HepG2 (cell line): ENCODE measurements around the gene FAM20A. TPM values are rescaled to one million over a fixed set of nuclear protein-coding genes. Genes with fewer than 3 reads are reported as not detected.

Experiments
- AFF4 ChIP-seq: sonication (generic); formaldehyde crosslinking; IDR thresholded peaks from 2 replicates; pipeline ENCODE4 v1.4.0; 2020; ENCODE audit warnings: missing genetic modification reagents
- EHMT2 ChIP-seq: fragments of 200-600 bp; sonication (generic); IDR thresholded peaks from 2 replicates; pipeline ENCODE4 v1.7.0; 2017; ENCODE audit warnings: antibody characterized with exemption, low read depth, low read length, borderline replicate concordance
- JDP2 ChIP-seq: sonication (generic); formaldehyde crosslinking; IDR thresholded peaks from 2 replicates; pipeline ENCODE4 v1.8.1; 2022; ENCODE audit warnings: missing genetic modification reagents, borderline replicate concordance
- PCBP2 ChIP-seq: fragments of 200-400 bp; formaldehyde crosslinking; optimal IDR thresholded peaks from 2 replicates; pipeline ENCODE3; 2018; ENCODE audit warnings: low read length, low read depth; ENCODE audit not compliant: poor library complexity, severe bottlenecking
- RARA ChIP-seq: IDR thresholded peaks from 2 replicates; pipeline ENCODE4 v1.6.1; 2016; ENCODE audit warnings: missing genetic modification reagents, missing compliant biosample characterization
- SOX13 ChIP-seq, 3 experiments: fragments of 450-650 bp in 1 of 3; sonication (generic) in 1 of 3; formaldehyde crosslinking in 1 of 3; IDR thresholded peaks in 2 of 3; conservative IDR thresholded peaks in 1 of 3; 2 replicates each; pipeline versions ENCODE4 v1.5.0 to v1.6.1; 2016 to 2020; ENCODE audit warnings: antibody characterized with exemption in 1 of 3, mild to moderate bottlenecking in 1 of 3, missing compliant biosample characterization in 1 of 3, missing genetic modification reagents in 1 of 3, moderate library complexity in 1 of 3
- TMF1 ChIP-seq: sonication (generic); formaldehyde crosslinking; IDR thresholded peaks from 2 replicates; pipeline ENCODE4 v1.8.1; 2022; ENCODE audit warnings: low read depth, missing genetic modification reagents
- YEATS4 ChIP-seq: sonication (generic); formaldehyde crosslinking; IDR thresholded peaks from 2 replicates; pipeline ENCODE4 v1.4.0; 2020; ENCODE audit warnings: missing genetic modification reagents, borderline replicate concordance
- ZNF121 ChIP-seq: sonication (generic); formaldehyde crosslinking; IDR thresholded peaks from 2 replicates; pipeline ENCODE4 v1.5.0; 2020; ENCODE audit warnings: mild to moderate bottlenecking, missing genetic modification reagents
- ZNF263 ChIP-seq: sonication (generic); formaldehyde crosslinking; IDR thresholded peaks from 2 replicates; pipeline ENCODE4 v1.4.0; 2020; ENCODE audit warnings: missing genetic modification reagents
- ZSCAN21 ChIP-seq: sonication (generic); formaldehyde crosslinking; IDR thresholded peaks from 2 replicates; pipeline ENCODE4 v1.8.0; 2022; ENCODE audit warnings: mild to moderate bottlenecking, missing genetic modification reagents, moderate library complexity, borderline replicate concordance
- polyA plus RNA-seq, 8 experiments: library from polyadenylated mRNA; depleted of rRNA in 3 of 8; stranded (reverse) in 7 of 8; unstranded in 1 of 8; fragments of >200 nt; fragmentation: Illumina TruSeq in 4 of 8; extraction: Trizol in 4 of 8; gene quantifications; 2 replicates each; pipeline versions ENCODE4 v1.2.1 to v1.2.3, GENCODE V29; 2011 to 2016; ENCODE audit warnings: low read depth in 4 of 8, missing spikeins in 1 of 8, mixed read lengths in 1 of 8; ENCODE audit not compliant: insufficient read depth in 1 of 8
- total RNA-seq, 5 experiments: library from RNA; depleted of rRNA; stranded (reverse); fragments of >200 nt; fragmentation: Illumina TruSeq; extraction: Trizol; gene quantifications; 2 replicates each; pipeline ENCODE4 v1.2.3, GENCODE V29; 2016; ENCODE audit warnings: low read depth in 1 of 5
- TF ChIP-seq, protein P1 (sequence below): sonication (generic); formaldehyde crosslinking; IDR thresholded peaks from 2 replicates; pipeline ENCODE4 v1.5.0; 2020; ENCODE audit warnings: missing genetic modification reagents, mild to moderate bottlenecking, borderline replicate concordance
- TF ChIP-seq, protein P2 (sequence below): sonication (generic); formaldehyde crosslinking; IDR thresholded peaks from 2 replicates; pipeline ENCODE4 v1.4.0; 2020; ENCODE audit warnings: low read depth, mild to moderate bottlenecking, missing genetic modification reagents
- TF ChIP-seq, protein P3 (sequence below): sonication (generic); formaldehyde crosslinking; IDR thresholded peaks from 2 replicates; pipeline ENCODE4 v1.8.0; 2022; ENCODE audit warnings: low read depth, missing genetic modification reagents
- TF ChIP-seq, protein P4 (sequence below): sonication (generic); formaldehyde crosslinking; IDR thresholded peaks from 2 replicates; pipeline ENCODE4 v1.8.1; 2023; ENCODE audit warnings: missing genetic modification reagents, inconsistent platforms, borderline replicate concordance
- TF ChIP-seq, protein P5 (sequence below): IDR thresholded peaks from 2 replicates; pipeline ENCODE4 v1.6.1; 2012; ENCODE audit warnings: low read length, improper control_type of control experiment

FAM20A gene
- total and polyA plus RNA-seq, 2 of the 13 experiments (the other 11 are each of a cell fraction or from before 2014, with no cell fraction given) = 9.3 to 20.7 TPM

DNA sequence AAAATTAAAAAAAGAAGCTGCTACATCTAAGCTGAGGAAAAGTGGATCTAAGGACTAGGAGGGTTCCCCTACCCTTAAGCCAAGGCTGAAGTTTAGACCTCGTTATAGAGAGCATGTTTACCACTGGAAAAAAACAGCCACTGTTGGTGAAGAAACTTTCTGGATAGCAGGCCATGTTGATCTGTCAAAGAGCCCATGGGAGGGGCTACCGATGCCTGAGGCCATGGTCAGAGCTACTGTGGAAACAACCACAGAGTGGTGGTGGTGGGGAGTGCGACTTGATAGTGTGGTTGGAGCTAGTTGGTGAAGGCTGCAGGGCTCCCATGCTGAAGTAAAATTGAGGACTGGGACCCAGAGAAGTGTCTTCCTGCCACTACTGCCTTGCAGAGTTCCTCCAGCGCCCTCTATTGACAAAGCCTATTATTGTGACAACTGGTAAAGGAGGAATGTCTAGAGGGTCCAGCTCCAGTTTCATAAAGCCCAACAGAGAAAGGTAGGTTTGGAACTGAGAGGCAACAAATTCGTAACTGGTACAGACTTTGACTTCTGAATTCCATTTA, 12.7 kb upstream of the FAM20A start (continued):
- TF ChIP-seq JDP2 (CRISPR knock-in tag) (no peak), EHMT2 (no peak), RARA (CRISPR knock-in tag) (peak; percentile 31; the same call in 1 of the 2 replicates), ZNF263 (CRISPR knock-in tag) (no peak), ZSCAN21 (CRISPR knock-in tag) (peak; percentile 42; the same call in 1 of the 2 replicates), TMF1 (CRISPR knock-in tag) (no peak), ZNF121 (CRISPR knock-in tag) (no peak), PCBP2 (no peak), SOX13 (IDR thresholded peaks at IDR 0.05) (no peak), SOX13 (CRISPR knock-in tag; conservative IDR thresholded peaks at IDR 0.05 in 1 of 2, IDR thresholded peaks at IDR 0.05 in 1 of 2) (0 out of 4 replicates have a peak, but pooled peaks of 1 of the 2 experiments have one; percentile 25), YEATS4 (CRISPR knock-in tag) (no peak), AFF4 (CRISPR knock-in tag) (no peak)
- TF ChIP-seq, protein P1, sequence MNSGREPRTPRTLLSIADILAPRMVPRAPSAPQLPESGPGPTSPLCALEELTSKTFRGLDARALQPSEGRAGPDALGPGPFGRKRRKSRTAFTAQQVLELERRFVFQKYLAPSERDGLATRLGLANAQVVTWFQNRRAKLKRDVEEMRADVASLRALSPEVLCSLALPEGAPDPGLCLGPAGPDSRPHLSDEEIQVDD = no peak
- TF ChIP-seq, protein P2, sequence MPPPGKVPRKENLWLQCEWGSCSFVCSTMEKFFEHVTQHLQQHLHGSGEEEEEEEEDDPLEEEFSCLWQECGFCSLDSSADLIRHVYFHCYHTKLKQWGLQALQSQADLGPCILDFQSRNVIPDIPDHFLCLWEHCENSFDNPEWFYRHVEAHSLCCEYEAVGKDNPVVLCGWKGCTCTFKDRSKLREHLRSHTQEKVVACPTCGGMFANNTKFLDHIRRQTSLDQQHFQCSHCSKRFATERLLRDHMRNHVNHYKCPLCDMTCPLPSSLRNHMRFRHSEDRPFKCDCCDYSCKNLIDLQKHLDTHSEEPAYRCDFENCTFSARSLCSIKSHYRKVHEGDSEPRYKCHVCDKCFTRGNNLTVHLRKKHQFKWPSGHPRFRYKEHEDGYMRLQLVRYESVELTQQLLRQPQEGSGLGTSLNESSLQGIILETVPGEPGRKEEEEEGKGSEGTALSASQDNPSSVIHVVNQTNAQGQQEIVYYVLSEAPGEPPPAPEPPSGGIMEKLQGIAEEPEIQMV (CRISPR knock-in tag) = no peak
- TF ChIP-seq, protein P3, sequence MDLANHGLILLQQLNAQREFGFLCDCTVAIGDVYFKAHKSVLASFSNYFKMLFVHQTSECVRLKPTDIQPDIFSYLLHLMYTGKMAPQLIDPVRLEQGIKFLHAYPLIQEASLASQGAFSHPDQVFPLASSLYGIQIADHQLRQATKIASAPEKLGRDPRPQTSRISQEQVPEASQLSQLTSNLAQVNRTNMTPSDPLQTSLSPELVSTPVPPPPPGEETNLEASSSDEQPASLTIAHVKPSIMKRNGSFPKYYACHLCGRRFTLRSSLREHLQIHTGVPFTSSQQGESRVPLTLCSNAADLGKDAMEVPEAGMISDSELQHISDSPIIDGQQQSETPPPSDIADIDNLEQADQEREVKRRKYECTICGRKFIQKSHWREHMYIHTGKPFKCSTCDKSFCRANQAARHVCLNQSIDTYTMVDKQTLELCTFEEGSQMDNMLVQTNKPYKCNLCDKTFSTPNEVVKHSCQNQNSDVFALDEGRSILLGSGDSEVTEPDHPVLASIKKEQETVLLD (CRISPR knock-in tag) = no peak
- TF ChIP-seq, protein P4, sequence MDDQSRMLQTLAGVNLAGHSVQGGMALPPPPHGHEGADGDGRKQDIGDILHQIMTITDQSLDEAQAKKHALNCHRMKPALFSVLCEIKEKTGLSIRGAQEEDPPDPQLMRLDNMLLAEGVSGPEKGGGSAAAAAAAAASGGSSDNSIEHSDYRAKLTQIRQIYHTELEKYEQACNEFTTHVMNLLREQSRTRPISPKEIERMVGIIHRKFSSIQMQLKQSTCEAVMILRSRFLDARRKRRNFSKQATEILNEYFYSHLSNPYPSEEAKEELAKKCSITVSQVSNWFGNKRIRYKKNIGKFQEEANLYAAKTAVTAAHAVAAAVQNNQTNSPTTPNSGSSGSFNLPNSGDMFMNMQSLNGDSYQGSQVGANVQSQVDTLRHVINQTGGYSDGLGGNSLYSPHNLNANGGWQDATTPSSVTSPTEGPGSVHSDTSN (CRISPR knock-in tag) = no peak
- TF ChIP-seq, protein P5, sequence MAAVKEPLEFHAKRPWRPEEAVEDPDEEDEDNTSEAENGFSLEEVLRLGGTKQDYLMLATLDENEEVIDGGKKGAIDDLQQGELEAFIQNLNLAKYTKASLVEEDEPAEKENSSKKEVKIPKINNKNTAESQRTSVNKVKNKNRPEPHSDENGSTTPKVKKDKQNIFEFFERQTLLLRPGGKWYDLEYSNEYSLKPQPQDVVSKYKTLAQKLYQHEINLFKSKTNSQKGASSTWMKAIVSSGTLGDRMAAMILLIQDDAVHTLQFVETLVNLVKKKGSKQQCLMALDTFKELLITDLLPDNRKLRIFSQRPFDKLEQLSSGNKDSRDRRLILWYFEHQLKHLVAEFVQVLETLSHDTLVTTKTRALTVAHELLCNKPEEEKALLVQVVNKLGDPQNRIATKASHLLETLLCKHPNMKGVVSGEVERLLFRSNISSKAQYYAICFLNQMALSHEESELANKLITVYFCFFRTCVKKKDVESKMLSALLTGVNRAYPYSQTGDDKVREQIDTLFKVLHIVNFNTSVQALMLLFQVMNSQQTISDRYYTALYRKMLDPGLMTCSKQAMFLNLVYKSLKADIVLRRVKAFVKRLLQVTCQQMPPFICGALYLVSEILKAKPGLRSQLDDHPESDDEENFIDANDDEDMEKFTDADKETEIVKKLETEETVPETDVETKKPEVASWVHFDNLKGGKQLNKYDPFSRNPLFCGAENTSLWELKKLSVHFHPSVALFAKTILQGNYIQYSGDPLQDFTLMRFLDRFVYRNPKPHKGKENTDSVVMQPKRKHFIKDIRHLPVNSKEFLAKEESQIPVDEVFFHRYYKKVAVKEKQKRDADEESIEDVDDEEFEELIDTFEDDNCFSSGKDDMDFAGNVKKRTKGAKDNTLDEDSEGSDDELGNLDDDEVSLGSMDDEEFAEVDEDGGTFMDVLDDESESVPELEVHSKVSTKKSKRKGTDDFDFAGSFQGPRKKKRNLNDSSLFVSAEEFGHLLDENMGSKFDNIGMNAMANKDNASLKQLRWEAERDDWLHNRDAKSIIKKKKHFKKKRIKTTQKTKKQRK = no peak
